Measurements from ENCODE around the gene KCNH5. TPM values are rescaled to one million over a fixed set of nuclear protein-coding genes. Genes with fewer than 3 reads are reported as not detected.

Gene KCNH5
- 0.03 TPM in 2 replicates for polyA plus RNA-seq (2013)

DNA sequence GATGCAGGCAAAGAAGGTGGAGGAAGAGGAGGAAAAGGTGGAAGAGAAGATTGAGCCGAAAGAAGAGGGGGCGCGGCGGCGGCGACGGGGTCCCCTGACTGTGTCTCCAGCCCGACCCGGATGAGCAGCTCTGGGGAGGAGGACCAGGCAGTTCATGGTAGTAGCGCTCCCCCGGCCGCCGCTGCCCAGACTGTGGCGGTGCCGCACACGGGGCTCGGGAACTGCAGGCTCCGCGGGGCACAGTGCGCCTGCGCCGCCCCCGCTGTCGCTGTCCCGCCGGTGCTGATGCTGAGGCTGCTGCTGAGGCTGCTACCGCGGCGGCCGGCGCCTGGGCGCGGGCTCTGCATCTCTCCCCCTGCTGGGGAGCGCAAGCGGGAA, at the start of gene KCNH5:
Gene KCNH5 (minus strand): TSS at position 225 of the 378 bp plus-strand sequence. CDS start 272 bp downstream, outside the sequence.
- no CpG with 5 or more reads among the region's 35 CpGs for WGBS (ENCODE audit: extremely low coverage, insufficient coverage, insufficient read length)
- Histone ChIP-seq H3K4ac (ENCODE audit: low read depth, low read length) (no peak within 1 kb of the TSS), H4K91ac (ENCODE audit: low read depth, low read length) (no peak within 1 kb of the TSS), H3K9me3 (ENCODE audit: insufficient read depth, low read depth, low read length) (peaks cover 2% of the 10 kb centered on the region), H2BK120ac (ENCODE audit: insufficient read depth, low read length, poor library complexity) (no peak within 1 kb of the TSS), H3K23ac (ENCODE audit: low read length) (no peak within 1 kb of the TSS), H4K12ac (ENCODE audit: low read depth, low read length) (no peak within 1 kb of the TSS), H3K4me3 (ENCODE audit: low read depth, low read length) (peak within 1 kb of the TSS; percentile 64), H2AK5ac (ENCODE audit: low read length) (no peak within 1 kb of the TSS), H2BK5ac (ENCODE audit: low read depth, low read length, poor library complexity) (no peak within 1 kb of the TSS), H3K36me3 (ENCODE audit: control insufficient read depth in 1 of 2, insufficient read depth in 2 of 2, low read length in 2 of 2) (no peaks in the 10 kb centered on the region), H3K27me3 (ENCODE audit: insufficient read depth, low read length) (peaks cover 30% of the 10 kb centered on the region), H3K79me2 (ENCODE audit: control insufficient read depth, insufficient read depth, low read length, poor library complexity) (no peaks in the 10 kb centered on the region), H3K18ac (ENCODE audit: low read length) (no peak within 1 kb of the TSS), H3K9ac (ENCODE audit: low read length) (no peak within 1 kb of the TSS), H3K4me1 (ENCODE audit: control insufficient read depth in 1 of 2, insufficient read depth in 2 of 2, low read length in 2 of 2) (peaks cover 8 to 13% of the 10 kb centered on the region in 2 experiments), H3K14ac (ENCODE audit: low read length) (no peak within 1 kb of the TSS), H3K4me2 (ENCODE audit: low read length) (peak within 1 kb of the TSS; percentile 68), H4K8ac (ENCODE audit: low read depth, low read length) (no peak within 1 kb of the TSS), H2AFZ (ENCODE audit: insufficient read depth, low read length, poor library complexity) (peak within 1 kb of the TSS; percentile 30), H3K79me1 (ENCODE audit: low read length) (no peaks in the 10 kb centered on the region), H2BK12ac (ENCODE audit: low read length) (no peak within 1 kb of the TSS), H3K27ac (ENCODE audit: low read depth, low read length) (no peak within 1 kb of the TSS)
- peak; percentile 31 to 51 for DNase-seq

DNA sequence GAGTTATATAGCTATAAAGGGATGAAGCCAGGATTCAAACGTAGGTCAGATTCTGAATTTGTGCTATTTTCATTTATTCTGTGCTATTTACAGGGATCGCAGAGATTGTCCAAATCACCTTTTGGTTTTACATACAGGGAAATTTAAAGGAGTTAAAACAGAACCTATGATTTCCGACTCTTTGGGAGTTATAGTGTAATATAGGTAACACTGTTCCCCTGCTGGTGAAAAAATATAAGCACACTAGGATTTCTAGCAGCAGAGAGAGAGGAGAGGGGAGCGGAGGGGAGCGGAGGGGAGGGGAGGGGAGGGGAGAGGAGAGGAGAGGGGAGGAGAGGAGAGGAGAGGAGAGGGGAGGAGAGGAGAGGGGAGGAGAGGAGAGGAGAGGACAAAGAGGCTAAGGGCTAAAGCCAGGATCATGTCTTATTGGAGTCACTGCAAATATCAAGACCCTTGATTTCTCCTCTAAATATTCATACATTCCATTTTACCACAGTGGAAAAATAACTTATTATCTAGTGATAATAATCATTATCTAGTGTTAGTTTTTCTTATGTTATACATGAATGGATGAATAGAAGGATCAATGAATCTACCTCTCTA, 46.2 kb upstream of the KCNH5 start:
- no peak overlapping the region for H3K14ac ChIP-seq (ENCODE audit: low read length)
- H3K4me3 ChIP-seq (ENCODE audit: low read depth, low read length) = no peak overlapping the region
- H2AFZ ChIP-seq (ENCODE audit: insufficient read depth, low read length, poor library complexity) = no peak overlapping the region
- H3K18ac ChIP-seq (ENCODE audit: low read length) = no peak overlapping the region
- H4K8ac ChIP-seq (ENCODE audit: low read depth, low read length) = no peak overlapping the region
- H4K91ac ChIP-seq (ENCODE audit: low read depth, low read length) = no peak overlapping the region
- no peak overlapping the region for H3K4ac ChIP-seq (ENCODE audit: low read depth, low read length)
- WGBS (ENCODE audit: extremely low coverage, insufficient coverage, insufficient read length) = no CpG with 5 or more reads among the region's 5 CpGs
- DNase-seq = no peak
- no peak overlapping the region for H3K9ac ChIP-seq (ENCODE audit: low read length)
- H3K4me1 ChIP-seq (ENCODE audit: control insufficient read depth in 1 of 2, insufficient read depth in 2 of 2, low read length in 2 of 2) = no peaks in the 10 kb centered on the region
- no peaks in the 10 kb centered on the region for H3K79me1 ChIP-seq (ENCODE audit: low read length)
- no peak overlapping the region for H4K12ac ChIP-seq (ENCODE audit: low read depth, low read length)
- H2BK120ac ChIP-seq (ENCODE audit: insufficient read depth, low read length, poor library complexity) = no peak overlapping the region
- H3K27ac ChIP-seq (ENCODE audit: low read depth, low read length) = no peak overlapping the region
- H3K27me3 ChIP-seq (ENCODE audit: insufficient read depth, low read length) = no peaks in the 10 kb centered on the region
- H3K9me3 ChIP-seq (ENCODE audit: insufficient read depth, low read depth, low read length) = no peaks in the 10 kb centered on the region
- no peak overlapping the region for H3K4me2 ChIP-seq (ENCODE audit: low read length)
- H3K79me2 ChIP-seq (ENCODE audit: control insufficient read depth, insufficient read depth, low read length, poor library complexity) = no peaks in the 10 kb centered on the region
- no peak overlapping the region for H2BK5ac ChIP-seq (ENCODE audit: low read depth, low read length, poor library complexity)
- H3K36me3 ChIP-seq (ENCODE audit: control insufficient read depth in 1 of 2, insufficient read depth in 2 of 2, low read length in 2 of 2) = no peaks in the 10 kb centered on the region
- no peak overlapping the region for H2AK5ac ChIP-seq (ENCODE audit: low read length)
- H2BK12ac ChIP-seq (ENCODE audit: low read length) = no peak overlapping the region
- H3K23ac ChIP-seq (ENCODE audit: low read length) = no peak overlapping the region

DNA sequence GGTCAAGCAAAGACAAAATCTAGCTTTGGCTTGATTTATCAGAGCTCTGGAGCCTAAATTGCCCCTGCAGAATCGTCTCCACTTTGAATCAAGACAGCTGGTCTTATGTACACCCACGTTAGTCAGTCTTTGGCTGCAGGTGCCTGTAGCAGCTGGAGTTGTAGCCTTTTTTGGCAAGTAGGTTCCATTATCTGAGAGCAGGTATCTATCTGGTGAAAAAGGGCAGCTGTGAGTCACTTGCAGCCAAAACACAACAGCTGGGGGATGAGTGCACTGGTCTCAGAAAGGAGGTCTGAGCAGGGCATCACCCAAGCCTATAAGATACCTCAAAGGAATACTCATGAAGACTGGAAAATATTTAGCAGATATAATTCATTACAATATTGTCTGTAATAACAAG, 43.6 kb upstream of the KCNH5 start:
- no peak overlapping the region for H2BK5ac ChIP-seq (ENCODE audit: low read depth, low read length, poor library complexity)
- no peak overlapping the region for H3K23ac ChIP-seq (ENCODE audit: low read length)
- no peak overlapping the region for H3K4ac ChIP-seq (ENCODE audit: low read depth, low read length)
- no peak overlapping the region for H3K4me3 ChIP-seq (ENCODE audit: low read depth, low read length)
- H4K91ac ChIP-seq (ENCODE audit: low read depth, low read length) = no peak overlapping the region
- no peak overlapping the region for H2BK120ac ChIP-seq (ENCODE audit: insufficient read depth, low read length, poor library complexity)
- no peak overlapping the region for H3K4me2 ChIP-seq (ENCODE audit: low read length)
- H3K27me3 ChIP-seq (ENCODE audit: insufficient read depth, low read length) = no peaks in the 10 kb centered on the region
- WGBS (ENCODE audit: extremely low coverage, insufficient coverage, insufficient read length) = no CpG with 5 or more reads among the region's 2 CpGs
- H2AK5ac ChIP-seq (ENCODE audit: low read length) = no peak overlapping the region
- H3K36me3 ChIP-seq (ENCODE audit: control insufficient read depth in 1 of 2, insufficient read depth in 2 of 2, low read length in 2 of 2) = no peaks in the 10 kb centered on the region
- no peak for DNase-seq
- no peaks in the 10 kb centered on the region for H3K79me2 ChIP-seq (ENCODE audit: control insufficient read depth, insufficient read depth, low read length, poor library complexity)
- no peak overlapping the region for H3K18ac ChIP-seq (ENCODE audit: low read length)
- no peak overlapping the region for H4K8ac ChIP-seq (ENCODE audit: low read depth, low read length)
- no peaks in the 10 kb centered on the region for H3K9me3 ChIP-seq (ENCODE audit: insufficient read depth, low read depth, low read length)
- H2AFZ ChIP-seq (ENCODE audit: insufficient read depth, low read length, poor library complexity) = no peak overlapping the region
- H3K27ac ChIP-seq (ENCODE audit: low read depth, low read length) = no peak overlapping the region
- H4K12ac ChIP-seq (ENCODE audit: low read depth, low read length) = no peak overlapping the region
- no peak overlapping the region for H3K9ac ChIP-seq (ENCODE audit: low read length)
- no peak overlapping the region for H2BK12ac ChIP-seq (ENCODE audit: low read length)
- H3K4me1 ChIP-seq (ENCODE audit: control insufficient read depth in 1 of 2, insufficient read depth in 2 of 2, low read length in 2 of 2) = no peaks in the 10 kb centered on the region
- no peaks in the 10 kb centered on the region for H3K79me1 ChIP-seq (ENCODE audit: low read length)
- no peak overlapping the region for H3K14ac ChIP-seq (ENCODE audit: low read length)

DNA sequence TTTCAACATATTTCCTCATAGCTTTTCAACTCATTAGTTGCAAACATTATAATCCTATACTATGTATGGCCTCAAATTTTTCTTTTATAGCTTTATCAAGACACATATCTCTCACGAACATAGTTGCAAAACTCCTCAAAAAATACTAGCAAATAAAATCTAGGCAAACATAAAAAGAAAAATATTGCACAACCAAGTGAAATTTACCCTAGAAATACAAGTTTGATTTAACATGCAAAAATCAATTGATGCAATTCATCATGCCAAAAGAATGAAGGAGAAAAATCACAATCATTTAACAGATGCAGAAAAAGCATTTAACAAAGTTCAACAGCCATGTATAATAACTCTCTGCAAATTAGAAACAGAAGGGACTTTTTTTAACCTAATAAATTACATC, 33.3 kb upstream of the KCNH5 start:
- Histone ChIP-seq H3K27me3 (ENCODE audit: insufficient read depth, low read length) (no peaks in the 10 kb centered on the region), H3K79me2 (ENCODE audit: control insufficient read depth, insufficient read depth, low read length, poor library complexity) (no peaks in the 10 kb centered on the region), H3K79me1 (ENCODE audit: low read length) (no peaks in the 10 kb centered on the region), H3K9me3 (ENCODE audit: insufficient read depth, low read depth, low read length) (no peaks in the 10 kb centered on the region), H3K14ac (ENCODE audit: low read length) (no peak overlapping the region), H3K9ac (ENCODE audit: low read length) (no peak overlapping the region), H2BK120ac (ENCODE audit: insufficient read depth, low read length, poor library complexity) (no peak overlapping the region), H4K91ac (ENCODE audit: low read depth, low read length) (no peak overlapping the region), H3K4ac (ENCODE audit: low read depth, low read length) (no peak overlapping the region), H3K27ac (ENCODE audit: low read depth, low read length) (no peak overlapping the region), H3K36me3 (ENCODE audit: control insufficient read depth in 1 of 2, insufficient read depth in 2 of 2, low read length in 2 of 2) (no peaks in the 10 kb centered on the region), H4K8ac (ENCODE audit: low read depth, low read length) (no peak overlapping the region), H3K4me1 (ENCODE audit: control insufficient read depth in 1 of 2, insufficient read depth in 2 of 2, low read length in 2 of 2) (no peaks in the 10 kb centered on the region), H2AFZ (ENCODE audit: insufficient read depth, low read length, poor library complexity) (no peak overlapping the region), H2AK5ac (ENCODE audit: low read length) (no peak overlapping the region), H4K12ac (ENCODE audit: low read depth, low read length) (no peak overlapping the region), H2BK5ac (ENCODE audit: low read depth, low read length, poor library complexity) (no peak overlapping the region), H3K23ac (ENCODE audit: low read length) (no peak overlapping the region), H2BK12ac (ENCODE audit: low read length) (no peak overlapping the region), H3K18ac (ENCODE audit: low read length) (no peak overlapping the region), H3K4me3 (ENCODE audit: low read depth, low read length) (no peak overlapping the region), H3K4me2 (ENCODE audit: low read length) (no peak overlapping the region)
- WGBS (ENCODE audit: extremely low coverage, insufficient coverage, insufficient read length) = no CpG with 5 or more reads among the region's 1 CpG
- DNase-seq = no peak
